GM19467 (cell line): ENCODE data around the gene AKAP13.

ENCODE experiments used
- ATAC-seq: cut with Tn5 transposase; IDR thresholded peaks from one replicate; pipeline ENCODE4 v1.9.1; 2021; ENCODE audit warnings: mild to moderate bottlenecking, moderate library complexity; ENCODE audit not compliant: unreplicated experiment

The AKAP13 gene

GRCh38 chr15:85554852-85555521, 174.6 kb downstream of the AKAP13 start:
- peak; percentile 48 for ATAC-seq

- peak; percentile 78 for ATAC-seq
These were observed 175.6 kb downstream of the AKAP13 start for GRCh38 chr15:85555875-85556617.

GRCh38 chr15:85556618-85556895, 176.2 kb downstream of the AKAP13 start:
- no peak for ATAC-seq

GRCh38 chr15:85557385-85557784, 177.0 kb downstream of the AKAP13 start:
- no peak for ATAC-seq

- ATAC-seq = no peak
These were observed 178.4 kb downstream of the AKAP13 start for GRCh38 chr15:85558848-85559247.

- ATAC-seq = no peak
These were observed 179.1 kb downstream of the AKAP13 start for GRCh38 chr15:85559530-85559929.

GRCh38 chr15:85562824-85563223, 182.4 kb downstream of the AKAP13 start:
- no peak for ATAC-seq

- ATAC-seq = no peak
These were observed 182.9 kb downstream of the AKAP13 start for GRCh38 chr15:85563328-85563727.

- ATAC-seq = no peak
These were observed 183.3 kb downstream of the AKAP13 start for GRCh38 chr15:85563731-85564130.

- no peak for ATAC-seq
These were observed 184.3 kb downstream of the AKAP13 start for GRCh38 chr15:85564686-85565085.

- ATAC-seq = no peak
These were observed 187.9 kb downstream of the AKAP13 start for GRCh38 chr15:85568261-85568808.

GRCh38 chr15:85570336-85570735, 189.9 kb downstream of the AKAP13 start:
- no peak for ATAC-seq

GRCh38 chr15:85571780-85572179, 191.4 kb downstream of the AKAP13 start:
- no peak for ATAC-seq

- ATAC-seq = no peak
These were observed 196.0 kb downstream of the AKAP13 start for GRCh38 chr15:85576392-85576791.

GRCh38 chr15:85578941-85579701, 198.7 kb downstream of the AKAP13 start:
- no peak for ATAC-seq

GRCh38 chr15:85579957-85580694, 199.7 kb downstream of the AKAP13 start:
- no peak for ATAC-seq

GRCh38 chr15:85580879-85581278, 200.5 kb downstream of the AKAP13 start:
- ATAC-seq = no peak

GRCh38 chr15:85581495-85581894, 201.1 kb downstream of the AKAP13 start:
- ATAC-seq = no peak

GRCh38 chr15:85582131-85583079, 202.0 kb downstream of the AKAP13 start:
- peak; percentile 38 for ATAC-seq

GRCh38 chr15:85583442-85583841, 203.0 kb downstream of the AKAP13 start:
- no peak for ATAC-seq
